ENCODE measurements around the gene CHST6. TPM values are rescaled to one million over a fixed set of nuclear protein-coding genes. Genes with fewer than 3 reads are reported as not detected.

The CHST6 gene
- total RNA-seq, 1 donor from 2014 or later = 4.4 TPM

- TF ChIP-seq, protein P1, sequence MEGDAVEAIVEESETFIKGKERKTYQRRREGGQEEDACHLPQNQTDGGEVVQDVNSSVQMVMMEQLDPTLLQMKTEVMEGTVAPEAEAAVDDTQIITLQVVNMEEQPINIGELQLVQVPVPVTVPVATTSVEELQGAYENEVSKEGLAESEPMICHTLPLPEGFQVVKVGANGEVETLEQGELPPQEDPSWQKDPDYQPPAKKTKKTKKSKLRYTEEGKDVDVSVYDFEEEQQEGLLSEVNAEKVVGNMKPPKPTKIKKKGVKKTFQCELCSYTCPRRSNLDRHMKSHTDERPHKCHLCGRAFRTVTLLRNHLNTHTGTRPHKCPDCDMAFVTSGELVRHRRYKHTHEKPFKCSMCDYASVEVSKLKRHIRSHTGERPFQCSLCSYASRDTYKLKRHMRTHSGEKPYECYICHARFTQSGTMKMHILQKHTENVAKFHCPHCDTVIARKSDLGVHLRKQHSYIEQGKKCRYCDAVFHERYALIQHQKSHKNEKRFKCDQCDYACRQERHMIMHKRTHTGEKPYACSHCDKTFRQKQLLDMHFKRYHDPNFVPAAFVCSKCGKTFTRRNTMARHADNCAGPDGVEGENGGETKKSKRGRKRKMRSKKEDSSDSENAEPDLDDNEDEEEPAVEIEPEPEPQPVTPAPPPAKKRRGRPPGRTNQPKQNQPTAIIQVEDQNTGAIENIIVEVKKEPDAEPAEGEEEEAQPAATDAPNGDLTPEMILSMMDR (IDR thresholded peaks at IDR 0.05) = no peak
- Histone ChIP-seq H3K27me3 (no peaks in the 10 kb centered on the region), H3K9me3 (no peaks in the 10 kb centered on the region), H3K27ac (no peak overlapping the region), H3K4me3 (no peak overlapping the region), H3K4me1 (no peaks in the 10 kb centered on the region), H3K36me3 (no peaks in the 10 kb centered on the region)
- intact Hi-C loops (cut with DNase I) = no loop called here
- no peak for DNase-seq (ENCODE audit: low spot score in 2 of 2)
Observed at GRCh38 chr16:75482434-75483205, 12.6 kb downstream of the CHST6 start.

- no peaks in the 10 kb centered on the region for H3K27me3 ChIP-seq
- no peaks in the 10 kb centered on the region for H3K36me3 ChIP-seq
- no peak overlapping the region for H3K4me3 ChIP-seq
- TF ChIP-seq, protein P1 (IDR thresholded peaks at IDR 0.05) = no peak
- intact Hi-C loops (cut with DNase I) = no loop called here
- DNase-seq (ENCODE audit: low spot score in 2 of 2) = no peak
- H3K9me3 ChIP-seq = no peaks in the 10 kb centered on the region
- H3K4me1 ChIP-seq = no peaks in the 10 kb centered on the region
- H3K27ac ChIP-seq = no peak overlapping the region
Observed at GRCh38 chr16:75481475-75481874, 13.8 kb downstream of the CHST6 start.

DNA sequence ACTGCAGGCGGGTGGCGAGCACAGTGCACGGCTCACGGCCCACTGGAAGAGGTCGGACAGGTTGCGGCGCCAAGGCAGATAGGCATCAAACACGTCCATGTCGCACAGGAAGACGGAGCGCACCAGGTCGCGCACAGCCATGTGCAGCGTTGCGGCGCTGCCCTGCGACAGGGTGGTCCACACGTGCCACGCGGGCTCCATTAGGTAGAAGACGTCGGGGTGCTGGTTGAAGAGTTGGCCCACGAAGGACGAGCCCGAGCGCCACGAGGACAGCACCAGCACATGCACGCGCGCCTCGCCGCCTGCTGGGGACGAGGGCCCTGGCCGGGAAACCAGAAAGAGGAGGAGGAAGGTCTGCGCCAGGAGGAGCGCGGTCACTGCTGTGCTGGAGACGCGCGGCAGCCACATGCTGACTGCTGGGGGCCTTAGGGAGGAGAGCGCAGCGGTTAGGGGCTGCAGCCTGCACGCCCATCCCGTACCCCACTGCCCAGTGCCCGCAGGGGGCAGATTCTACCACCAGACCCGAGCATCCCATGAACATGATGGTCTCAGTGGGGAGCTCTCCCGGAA lies 15.7 kb downstream of the CHST6 start:
- intact Hi-C loops (cut with DNase I) = no loop called here
- Histone ChIP-seq H3K4me1 (no peaks in the 10 kb centered on the region), H3K36me3 (no peaks in the 10 kb centered on the region), H3K9me3 (no peaks in the 10 kb centered on the region), H3K27me3 (no peaks in the 10 kb centered on the region), H3K27ac (no peak overlapping the region), H3K4me3 (no peak overlapping the region)
- TF ChIP-seq, protein P1 (IDR thresholded peaks at IDR 0.05) = no peak
- no peak for DNase-seq (ENCODE audit: low spot score in 2 of 2)

DNA sequence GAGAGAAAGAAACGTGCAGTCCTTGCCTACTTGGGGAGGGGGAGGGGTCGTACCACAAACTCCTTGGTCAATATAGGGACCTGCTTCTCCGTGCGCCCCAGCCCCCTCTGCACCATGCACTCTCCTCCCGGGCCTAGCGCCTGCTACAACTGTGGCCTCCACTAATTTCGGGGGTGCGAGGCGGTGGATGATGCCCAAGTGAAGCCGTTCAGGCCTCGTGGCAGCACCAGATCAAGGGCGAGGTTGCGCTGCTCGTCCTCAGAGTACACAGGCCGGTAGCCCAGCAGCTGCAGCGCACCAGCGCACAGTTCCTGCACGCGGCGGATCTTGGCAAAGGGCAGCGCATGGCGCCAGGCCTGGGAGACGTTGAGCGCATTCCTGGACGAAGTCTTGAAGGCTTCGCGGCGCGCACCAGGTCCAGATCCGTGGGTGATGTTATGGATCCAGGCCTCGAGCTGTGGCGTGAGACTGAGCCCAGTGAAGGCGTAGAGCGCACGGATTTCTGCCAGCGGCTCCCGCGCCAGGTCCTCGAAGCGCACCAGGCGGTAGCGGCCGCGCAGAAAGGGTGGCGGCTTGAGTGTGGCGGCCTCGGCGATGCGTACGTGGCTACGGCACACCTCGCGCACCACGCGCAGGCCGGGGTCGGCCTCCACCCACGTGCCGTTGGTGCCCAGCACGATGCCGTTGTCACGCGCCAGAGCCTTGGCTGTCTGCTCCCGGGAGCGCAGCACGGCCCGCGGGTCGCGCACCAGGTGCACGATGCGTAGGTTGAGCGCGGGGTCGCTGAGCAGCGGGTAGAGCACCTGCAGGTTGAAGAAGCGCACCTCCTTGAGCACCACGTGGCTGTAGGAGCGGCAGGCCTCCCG lies 16.5 kb downstream of the CHST6 start:
- TF ChIP-seq, protein P1 (IDR thresholded peaks at IDR 0.05) = no peak
- no peak for DNase-seq (ENCODE audit: low spot score in 2 of 2)
- no peaks in the 10 kb centered on the region for H3K9me3 ChIP-seq
- H3K36me3 ChIP-seq = no peaks in the 10 kb centered on the region
- no peak overlapping the region for H3K27ac ChIP-seq
- H3K4me1 ChIP-seq = no peaks in the 10 kb centered on the region
- intact Hi-C loops (cut with DNase I) = no loop called here
- no peaks in the 10 kb centered on the region for H3K27me3 ChIP-seq
- H3K4me3 ChIP-seq = no peak overlapping the region

GRCh38 chr16:75477680-75478473 lies 17.4 kb downstream of the CHST6 start:
- H3K4me3 ChIP-seq = no peak overlapping the region
- DNase-seq (ENCODE audit: low spot score in 2 of 2) = no peak
- H3K27me3 ChIP-seq = no peaks in the 10 kb centered on the region
- TF ChIP-seq, protein P1 (IDR thresholded peaks at IDR 0.05) = no peak
- H3K27ac ChIP-seq = no peak overlapping the region
- intact Hi-C loops (cut with DNase I) = no loop called here
- H3K36me3 ChIP-seq = no peaks in the 10 kb centered on the region
- no peaks in the 10 kb centered on the region for H3K4me1 ChIP-seq
- no peaks in the 10 kb centered on the region for H3K9me3 ChIP-seq

All from ascending aorta (tissue), 2 donors.